ENCODE results near the gene APH1B. TPM values are rescaled to one million over a fixed set of nuclear protein-coding genes. Genes with fewer than 3 reads are reported as not detected.
"Not testable (repeated sequence)": the region's sequence is repeated elsewhere in the genome, so short reads cannot be mapped to it uniquely, and the experiment has no call there.

APH1B gene
- total and polyA plus RNA-seq, 9 of the 15 experiments (the other 6 are each of a cell fraction or from before 2014, with no cell fraction given) = 5.1 to 9.7 (median 7.0) TPM

GRCh38 chr15:63234451-63234870, 42.9 kb upstream of the APH1B start (continued):
- no peak for TF ChIP-seq ZNF507 (tag; conservative IDR thresholded peaks at IDR 0.05)
- TF ChIP-seq EP400 (IDR thresholded peaks at IDR 0.05) = no peak
- no peak for TF ChIP-seq HMBOX1 (IDR thresholded peaks at IDR 0.05)
- TF ChIP-seq ZKSCAN3 (CRISPR knock-in tag; IDR thresholded peaks at IDR 0.05) = no peak

GRCh38 chr15:63236272-63236671, 41.1 kb upstream of the APH1B start:
- H3K9ac ChIP-seq (ENCODE audit: insufficient read depth in 1 of 2, low read depth in 2 of 2, low read length in 2 of 2) = no peak overlapping the region
- FAIRE-seq = no peak
- H3K4me3 ChIP-seq = no peak overlapping the region
- intact Hi-C loops (cut with micrococcal nuclease) (no loop called here), in situ Hi-C loops (cut with MboI) (no loop called here)
- no peaks in the 10 kb centered on the region for H3K9me1 ChIP-seq (ENCODE audit: control insufficient read depth, insufficient read depth, low read length)
- POLR2A ChIA-PET = no interaction called here
- no peak overlapping the region for H3K27ac ChIP-seq (ENCODE audit: extremely low read depth, low read depth, low read length)
- peaks cover 68% of the 10 kb centered on the region for H3K79me2 ChIP-seq (ENCODE audit: control insufficient read depth, insufficient read depth, low read length)
- H2AFZ ChIP-seq (ENCODE audit: low read depth, low read length) = no peak overlapping the region
- H3K9me3 ChIP-seq (replicated peaks; ENCODE audit: control insufficient read depth, insufficient read depth, low read depth, low read length) = no peaks in the 10 kb centered on the region
- peaks cover 7 to 18% of the 10 kb centered on the region in 2 experiments for H3K4me1 ChIP-seq (replicated peaks in 1 of 2; ENCODE audit: control insufficient read depth in 2 of 2, insufficient read depth in 2 of 2, low read length in 2 of 2)
- ATAC-seq = no peak
- H3K4me2 ChIP-seq (ENCODE audit: insufficient read depth, low read length) = no peak overlapping the region
- BruUV-seq (replicated peaks) = no TSS peak
- TF ChIP-seq ZBTB7A (IDR thresholded peaks at IDR 0.05; ENCODE audit: borderline replicate concordance, control insufficient read depth, low read depth, low read length) = peak; percentile 46; the same call in 1 of the 2 replicates
- no peak for TF ChIP-seq PATZ1 (CRISPR knock-in tag; IDR thresholded peaks at IDR 0.05; ENCODE audit: borderline replicate concordance)
- TF ChIP-seq POLR2H (tag; IDR thresholded peaks at IDR 0.05; ENCODE audit: low read depth) = no peak
- 0 out of 2 replicates have a peak, but pooled peaks have one; percentile 10 for TF ChIP-seq ATF3 (IDR thresholded peaks at IDR 0.05)
- TF ChIP-seq ATF3 (CRISPR knock-in tag; conservative IDR thresholded peaks at IDR 0.05) = no peak
- no peaks in the 10 kb centered on the region for H4K20me1 ChIP-seq (replicated peaks; ENCODE audit: control insufficient read depth, insufficient read depth, low read length)
- DNase-seq (ENCODE audit: extremely low read depth in 1 of 4, low spot score in 3 of 4) = no peak
- CTCF ChIA-PET (ENCODE audit: low intra/inter-chr PET ratio) = no interaction called here
- peaks cover 10% of the 10 kb centered on the region; the same call in 1 of the 3 replicates for H3K36me3 ChIP-seq (ENCODE audit: control insufficient read depth, insufficient read depth, low read length)
- H3K27me3 ChIP-seq (ENCODE audit: control insufficient read depth in 2 of 2, insufficient read depth in 2 of 2, low read length in 2 of 2) = no peaks in the 10 kb centered on the region

- DNase-seq (ENCODE audit: extremely low read depth in 1 of 4, low spot score in 3 of 4); H2AFZ ChIP-seq (ENCODE audit: low read depth, low read length); BruUV-seq (replicated peaks); H3K9me3 ChIP-seq (replicated peaks; ENCODE audit: control insufficient read depth, insufficient read depth, low read depth, low read length); intact Hi-C loops (cut with micrococcal nuclease); H3K4me3 ChIP-seq; FAIRE-seq; CTCF ChIA-PET (ENCODE audit: low intra/inter-chr PET ratio); in situ Hi-C loops (cut with MboI); H4K20me1 ChIP-seq (replicated peaks; ENCODE audit: control insufficient read depth, insufficient read depth, low read length); H3K9me1 ChIP-seq (ENCODE audit: control insufficient read depth, insufficient read depth, low read length); H3K27ac ChIP-seq (ENCODE audit: extremely low read depth, low read depth, low read length); ATAC-seq; H3K27me3 ChIP-seq (ENCODE audit: control insufficient read depth in 2 of 2, insufficient read depth in 2 of 2, low read length in 2 of 2); H3K9ac ChIP-seq (ENCODE audit: insufficient read depth in 1 of 2, low read depth in 2 of 2, low read length in 2 of 2); H3K4me2 ChIP-seq (ENCODE audit: insufficient read depth, low read length): not testable (repeated sequence)
- POLR2A ChIA-PET = interaction anchor here (1.7 kb wide), 1 partner anchor 9 kb away, joined by 4 read pairs; no protein-coding TSS in a partner anchor
- Histone ChIP-seq H3K79me2 (ENCODE audit: control insufficient read depth, insufficient read depth, low read length) (peaks cover 69% of the 10 kb centered on the region), H3K4me1 (replicated peaks in 1 of 2; ENCODE audit: control insufficient read depth in 2 of 2, insufficient read depth in 2 of 2, low read length in 2 of 2) (peaks cover 7 to 18% of the 10 kb centered on the region in 2 experiments), H3K36me3 (ENCODE audit: control insufficient read depth, insufficient read depth, low read length) (peaks cover 10% of the 10 kb centered on the region; the same call in 1 of the 3 replicates)
- WGBS (ENCODE audit: insufficient coverage, low coverage, missing lambda C conversion rate) = 64% methylated on average over 1 of the region's 1 CpG
Observed at GRCh38 chr15:63237086-63237485, 40.3 kb upstream of the APH1B start.
